SK-N-MC (cell line): Measurements from ENCODE around the gene KMT5C.

Experiments used
- EZH2 ChIP-seq: fragments of 200-600 bp; sonication (generic); IDR thresholded peaks from one replicate; pipeline ENCODE4 v1.6.1; 2017; ENCODE audit warnings: antibody characterized with exemption
- FOXP2 ChIP-seq: optimal IDR thresholded peaks from 2 replicates; pipeline ENCODE3; 2011; ENCODE audit warnings: mild to moderate bottlenecking, moderate library complexity; ENCODE audit not compliant: insufficient read depth; ENCODE audit errors: extremely low read length, control extremely low read depth
- POLR2AphosphoS5 ChIP-seq: IDR thresholded peaks from 2 replicates; pipeline ENCODE4 v1.6.1; 2012; ENCODE audit warnings: mild to moderate bottlenecking, low read depth, low read length, borderline replicate concordance

GRCh38 chr19:55350620-55351315 lies 11.1 kb downstream of the KMT5C start:
- TF ChIP-seq POLR2AphosphoS5 (0 out of 2 replicates have a peak, but pooled peaks have one; percentile 1), EZH2 (no peak), FOXP2 (no peak)
